ENCODE results near the gene REN. TPM values are rescaled to one million over a fixed set of nuclear protein-coding genes. Genes with fewer than 3 reads are reported as not detected.

Gene REN
- total and polyA plus RNA-seq, 2 experiments from 2014 or later, result not detected

GRCh38 chr1:204146965-204147364 is 19.2 kb downstream of the REN start (continued):
- TF ChIP-seq ZNF331 (CRISPR knock-in tag; IDR thresholded peaks at IDR 0.05; ENCODE audit: low read depth) (no peak), REST (IDR thresholded peaks at IDR 0.05; ENCODE audit: unreplicated experiment) (no peak), STAT1 (IDR thresholded peaks at IDR 0.05; ENCODE audit: unreplicated experiment) (no peak), CREB1 (CRISPR knock-in tag; IDR thresholded peaks at IDR 0.05; ENCODE audit: low read depth) (no peak), POLR2AphosphoS5 (IDR thresholded peaks at IDR 0.05; ENCODE audit: low read depth) (no peak), CTCF (conservative IDR thresholded peaks at IDR 0.05; ENCODE audit: low read depth in 2 of 2) (no peak), EZH2 (IDR thresholded peaks at IDR 0.05; ENCODE audit: low read depth, unreplicated experiment) (no peak), ETS1 (IDR thresholded peaks at IDR 0.05) (no peak)

GRCh38 chr1:204146309-204146708 is 19.8 kb downstream of the REN start:
- no peak for DNase-seq (ENCODE audit: low spot score)
- Mint-ChIP-seq H3K9me3 (no peaks in the 10 kb centered on the region), H3K36me3 (ENCODE audit: low read depth) (peaks cover 8% of the 10 kb centered on the region; the same call in 2 of the 3 replicates), H3K27me3 (ENCODE audit: insufficient read depth, low read depth, poor library complexity) (peaks cover 21% of the 10 kb centered on the region), H3K4me1 (peaks cover 54% of the 10 kb centered on the region), H3K27ac (no peak overlapping the region), H3K4me3 (no peak overlapping the region; the same call in 2 of the 3 replicates)
- H3K36me3 ChIP-seq (ENCODE audit: insufficient read depth), result no peaks in the 10 kb centered on the region
- TF ChIP-seq CTCF (conservative IDR thresholded peaks at IDR 0.05; ENCODE audit: low read depth in 2 of 2), result no peak
- no peak overlapping the region for H2AFZ ChIP-seq
- H3K27me3 ChIP-seq (ENCODE audit: insufficient read depth), result peaks cover 7% of the 10 kb centered on the region; the same call in 1 of the 2 replicates
- H3F3A ChIP-seq (replicated peaks; ENCODE audit: low read depth), result no peaks in the 10 kb centered on the region; the same call in 1 of the 2 replicates
- H3K4me1 ChIP-seq (ENCODE audit: insufficient read depth), result peaks cover 28% of the 10 kb centered on the region
- H3K4me3 ChIP-seq, result no peak overlapping the region
- ATAC-seq, result no peak
- H3K9me2 ChIP-seq (ENCODE audit: insufficient read depth), result no peaks in the 10 kb centered on the region
- H3K4me2 ChIP-seq, result peak overlapping the region; percentile 70; the same call in 1 of the 2 replicates
- H4K20me1 ChIP-seq (replicated peaks; ENCODE audit: insufficient read depth), result no peaks in the 10 kb centered on the region
- no peaks in the 10 kb centered on the region for H3K79me2 ChIP-seq (replicated peaks; ENCODE audit: insufficient read depth)
- H3K27ac ChIP-seq (ENCODE audit: low read depth), result no peak overlapping the region

All from GM23338 (cell line).